ENCODE measurements around the gene NRCAM.
A peak's percentile ranks its signal among the peaks of the same experiment; 100 is the strongest.

NRCAM gene

GRCh38 chr7:108457871-108458270 is 1.6 kb upstream of the NRCAM start:
- TF ChIP-seq CTCF (IDR thresholded peaks at IDR 0.05; ENCODE audit: low read depth, low read length) = no peak
- no peak for DNase-seq (ENCODE audit: extremely low read depth, low read depth)

- no peak for DNase-seq (ENCODE audit: extremely low read depth, low read depth)
- no peak for TF ChIP-seq CTCF (IDR thresholded peaks at IDR 0.05; ENCODE audit: low read depth, low read length)
Measured at GRCh38 chr7:108456845-108457540, 757 bp upstream of the NRCAM start.

GRCh38 chr7:108455551-108455997 is 662 bp downstream of the NRCAM start:
- TF ChIP-seq CTCF (IDR thresholded peaks at IDR 0.05; ENCODE audit: low read depth, low read length) = no peak

GRCh38 chr7:108454674-108455550 is 1.3 kb downstream of the NRCAM start:
- DNase-seq (ENCODE audit: extremely low read depth, low read depth) = no peak
- TF ChIP-seq CTCF (IDR thresholded peaks at IDR 0.05; ENCODE audit: low read depth, low read length) = peak; percentile 3; the same call in 1 of the 2 replicates

More at GRCh38 chr7:108455551-108455997, 662 bp downstream of the NRCAM start:
- DNase-seq (ENCODE audit: extremely low read depth, low read depth) = no peak

GRCh38 chr7:108454317-108454673 is 1.9 kb downstream of the NRCAM start:
- no peak for TF ChIP-seq CTCF (IDR thresholded peaks at IDR 0.05; ENCODE audit: low read depth, low read length)
- no peak for DNase-seq (ENCODE audit: extremely low read depth, low read depth)

GRCh38 chr7:108453320-108453719 is 2.9 kb downstream of the NRCAM start:
- no peak for TF ChIP-seq CTCF (IDR thresholded peaks at IDR 0.05; ENCODE audit: low read depth, low read length)
- DNase-seq (ENCODE audit: extremely low read depth, low read depth) = no peak

GRCh38 chr7:108452707-108453106 is 3.5 kb downstream of the NRCAM start:
- TF ChIP-seq CTCF (IDR thresholded peaks at IDR 0.05; ENCODE audit: low read depth, low read length) = peak; percentile 63
- no peak for DNase-seq (ENCODE audit: extremely low read depth, low read depth)

Data from AG09319 (cell line).